Kidney tubule cell (primary cell): ENCODE results near the gene TAC3.
"Not testable (repeated sequence)": the region's sequence is repeated elsewhere in the genome, so short reads cannot be mapped to it uniquely, and the experiment has no call there.

Experiments
- DNase-seq: peaks from one replicate; pipeline ENCODE4 v3.0.0-alpha.2; 2018; ENCODE audit warnings: low spot score

The TAC3 gene

DNA sequence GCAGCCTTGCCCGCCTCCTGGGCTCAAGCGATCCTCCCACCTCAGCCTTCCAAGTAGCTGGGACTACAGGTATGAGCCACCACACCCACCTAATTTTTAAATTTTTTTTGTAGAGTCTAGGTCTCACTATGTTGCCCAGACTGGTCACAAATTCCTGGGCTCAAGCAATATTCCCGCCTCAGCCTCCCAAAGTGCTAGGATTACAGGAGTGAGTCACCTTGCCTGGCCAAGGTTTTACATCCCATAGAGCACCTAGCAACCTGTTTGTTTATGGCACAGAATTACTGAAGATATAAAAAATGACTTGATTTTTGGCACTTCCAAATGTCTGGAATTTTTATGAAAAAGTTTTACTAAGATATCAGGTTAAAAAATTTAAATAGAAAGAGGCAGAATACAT is 17.1 kb upstream of the TAC3 start:
- peak; percentile 13 for DNase-seq

DNA sequence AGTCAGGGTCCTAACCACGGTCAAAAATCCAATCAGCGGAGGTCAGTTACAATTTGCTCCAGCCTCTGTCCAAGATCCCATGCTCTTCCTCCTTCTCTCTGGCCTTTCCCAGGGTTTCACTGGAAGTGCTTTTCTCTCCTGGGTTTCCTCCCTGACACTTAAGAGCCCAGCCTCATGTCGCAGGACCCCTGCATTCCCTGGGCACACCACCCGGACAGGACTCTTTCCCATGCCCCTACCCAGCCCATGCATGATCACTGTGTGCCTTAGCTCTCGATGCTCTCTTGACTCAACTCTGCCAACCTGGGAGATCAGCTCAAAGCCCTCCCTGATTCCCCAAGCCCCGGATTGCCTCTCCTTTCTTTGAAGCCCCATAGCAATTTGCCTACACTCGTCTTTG is 15.5 kb upstream of the TAC3 start:
- DNase-seq, result no peak

GRCh38 chr12:57031138-57031725 is 14.9 kb upstream of the TAC3 start:
- peak; percentile 21 for DNase-seq

- no peak for DNase-seq
These were observed 13.1 kb upstream of the TAC3 start for GRCh38 chr12:57029457-57029856.

- DNase-seq, result no peak
These were observed 11.4 kb upstream of the TAC3 start for GRCh38 chr12:57027805-57028153.

- no peak for DNase-seq
These were observed 10.9 kb upstream of the TAC3 start for GRCh38 chr12:57027011-57027804.

- DNase-seq, result no peak
These were observed 8.9 kb upstream of the TAC3 start for GRCh38 chr12:57025196-57025595.

- not testable (repeated sequence) for DNase-seq
These were observed 6.0 kb upstream of the TAC3 start for GRCh38 chr12:57022324-57022723.

GRCh38 chr12:57019983-57020719 is 3.8 kb upstream of the TAC3 start:
- no peak for DNase-seq

- DNase-seq, result no peak
These were observed 2.6 kb upstream of the TAC3 start for GRCh38 chr12:57018906-57019305.

- DNase-seq, result not testable (repeated sequence)
These were observed 2.0 kb upstream of the TAC3 start for GRCh38 chr12:57018353-57018752.

- DNase-seq, result no peak
These were observed 3.5 kb downstream of the TAC3 start for GRCh38 chr12:57012600-57013465.

GRCh38 chr12:57011438-57012424 is 4.6 kb downstream of the TAC3 start:
- no peak for DNase-seq

DNA sequence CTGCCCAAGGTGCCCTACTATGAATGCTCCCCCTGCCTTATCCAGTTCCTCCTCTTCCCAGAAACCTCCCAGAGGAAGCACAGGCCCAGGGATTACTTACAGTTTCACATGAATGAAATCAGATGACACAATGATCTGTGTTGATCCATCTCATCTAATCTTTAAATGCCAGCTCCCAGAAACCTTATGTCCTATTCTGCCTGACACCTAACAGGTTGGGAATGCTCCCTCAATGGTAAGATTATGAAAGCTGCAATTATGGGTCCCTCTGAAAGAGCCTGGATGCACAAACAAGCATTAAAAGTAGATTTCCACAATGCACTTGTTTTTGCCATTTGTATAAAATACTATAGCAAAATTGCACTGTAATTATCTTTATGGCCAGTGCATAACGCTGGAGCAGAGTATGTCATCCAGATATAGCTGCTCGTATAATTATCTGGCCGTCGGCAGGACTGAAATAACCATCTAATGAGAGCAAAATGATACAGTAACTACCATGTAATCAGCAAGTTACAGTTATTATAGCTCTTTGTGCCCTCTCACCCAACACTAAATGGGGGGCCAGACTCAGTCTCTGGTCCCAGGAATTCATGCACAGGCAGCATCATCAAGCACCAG is 5.6 kb downstream of the TAC3 start:
- DNase-seq, result no peak

- no peak for DNase-seq
These were observed 6.2 kb downstream of the TAC3 start for GRCh38 chr12:57009949-57010626.

- peak; percentile 59 for DNase-seq
These were observed 8.2 kb downstream of the TAC3 start for GRCh38 chr12:57008178-57008577.

- DNase-seq, result no peak
These were observed 9.4 kb downstream of the TAC3 start for GRCh38 chr12:57006809-57007475.

DNA sequence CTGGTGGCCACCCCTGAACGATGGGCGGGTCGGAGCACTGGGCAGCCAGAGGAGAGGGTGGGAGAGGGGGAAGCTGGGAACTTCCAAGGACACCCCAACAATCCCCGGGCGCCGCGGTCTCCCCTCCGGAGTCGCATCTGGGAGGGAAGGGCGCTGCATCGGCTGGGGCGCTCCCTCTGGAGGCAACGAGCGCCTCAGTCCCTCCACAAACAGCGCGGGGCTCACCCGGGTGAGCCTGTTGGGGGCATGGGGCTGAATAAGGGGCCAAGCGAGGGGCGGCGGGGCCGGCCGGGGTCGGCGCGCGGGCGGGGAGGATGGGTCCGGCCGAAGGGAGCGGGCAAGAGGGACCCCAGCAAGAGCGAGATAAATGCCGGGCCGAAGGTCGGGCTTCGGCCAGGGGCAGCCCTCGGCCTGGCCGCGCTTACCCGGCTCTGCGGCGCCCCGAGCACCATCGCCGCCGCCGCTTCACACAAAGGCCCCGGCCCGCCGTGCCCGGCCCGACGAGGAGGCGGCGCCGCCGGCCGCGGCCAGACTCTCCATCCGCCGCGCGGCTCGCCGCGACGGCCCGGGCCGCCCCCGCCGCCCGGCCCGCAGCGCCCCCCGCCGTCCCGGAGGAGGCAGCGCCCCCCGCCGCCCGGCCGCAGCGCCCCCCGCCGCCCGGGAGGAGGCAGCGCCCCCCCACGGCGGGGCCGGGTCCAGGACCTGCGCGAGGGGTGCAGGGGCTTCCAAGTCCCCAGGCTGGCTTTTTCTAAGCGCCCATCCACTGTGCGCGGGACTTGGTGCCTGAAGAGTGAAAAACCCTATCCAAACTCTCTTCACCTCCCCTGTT is 10.1 kb downstream of the TAC3 start, which contains the start of gene ZBTB39:
Gene ZBTB39, minus strand, starts transcription at position 567 of the 829 bp plus-strand sequence. CDS start 1,629 bp downstream, outside the sequence.
- peak; percentile 70 for DNase-seq
